DOHH2 (cell line): ENCODE data around the gene P2RX3.

Experiments used
- H3F3A ChIP-seq: fragments of 200-600 bp; sonication (generic), shearing (Covaris generic); 2 replicates; pipeline ENCODE4 v1.6.0; 2016; ENCODE audit warnings: antibody characterized with exemption, mild to moderate bottlenecking; ENCODE audit not compliant: control insufficient read depth, insufficient read depth
- H3K27ac ChIP-seq: fragments of 200-600 bp; sonication (generic); 2 replicates; pipeline ENCODE4 v1.5.1; 2014; ENCODE audit warnings: low read depth, mild to moderate bottlenecking, low read length, moderate library complexity
- H3K27me3 ChIP-seq: fragments of 200-600 bp; sonication (generic); 2 replicates; pipeline ENCODE4 v1.6.1; 2014; ENCODE audit warnings: mild to moderate bottlenecking, low read length, mixed read lengths; ENCODE audit not compliant: control insufficient read depth
- H3K36me3 ChIP-seq: fragments of 200-600 bp; sonication (generic); 2 replicates; pipeline ENCODE4 v1.6.1; 2014; ENCODE audit warnings: mild to moderate bottlenecking, low read length, moderate library complexity, mixed read lengths; ENCODE audit not compliant: control insufficient read depth
- H3K4me1 ChIP-seq: fragments of 200-600 bp; sonication (generic); 2 replicates; pipeline ENCODE4 v1.6.1; 2014; ENCODE audit warnings: mild to moderate bottlenecking, low read length, mixed read lengths; ENCODE audit not compliant: control insufficient read depth
- H3K4me2 ChIP-seq: fragments of 200-600 bp; sonication (generic); 2 replicates; pipeline ENCODE4 v1.6.0; 2014; ENCODE audit warnings: mild to moderate bottlenecking, low read length, moderate library complexity
- H3K4me3 ChIP-seq: fragments of 200-600 bp; sonication (generic); 2 replicates; pipeline ENCODE4 v1.5.1; 2014; ENCODE audit warnings: mild to moderate bottlenecking, low read length, mixed read lengths
- H3K79me2 ChIP-seq: fragments of 200-600 bp; sonication (generic); 2 replicates; pipeline ENCODE4 v1.6.1; 2014; ENCODE audit warnings: mild to moderate bottlenecking, low read length, mixed read lengths; ENCODE audit not compliant: control insufficient read depth
- H3K9me2 ChIP-seq: fragments of 200-600 bp; sonication (generic); replicated peaks from 2 replicates; pipeline ENCODE4 v1.6.1; 2014; ENCODE audit warnings: mild to moderate bottlenecking, low read length, mixed read lengths; ENCODE audit not compliant: control insufficient read depth
- H3K9me3 ChIP-seq: fragments of 200-600 bp; sonication (generic); 2 replicates; pipeline ENCODE4 v1.6.1; 2014; ENCODE audit warnings: antibody characterized with exemption, low read length, mixed read lengths; ENCODE audit not compliant: control insufficient read depth, insufficient read depth
- H4K20me1 ChIP-seq: fragments of 200-600 bp; sonication (generic); 2 replicates; pipeline ENCODE4 v1.6.0; 2014; ENCODE audit warnings: low read depth, mild to moderate bottlenecking, antibody characterized with exemption, low read length, moderate library complexity; ENCODE audit not compliant: control insufficient read depth, insufficient read depth
- EZH2phosphoT487 ChIP-seq: fragments of 200-600 bp; sonication (generic); IDR thresholded peaks from 2 replicates; pipeline ENCODE4 v1.6.1; 2017; ENCODE audit warnings: borderline replicate concordance, mild to moderate bottlenecking, antibody characterized with exemption, low read length, moderate library complexity, mixed read lengths
- TF ChIP-seq, protein P1 (sequence below): fragments of 200-600 bp; sonication (generic); IDR thresholded peaks from one replicate; pipeline ENCODE4 v1.5.1; 2014; ENCODE audit warnings: antibody characterized with exemption, mild to moderate bottlenecking, low read depth, low read length; ENCODE audit not compliant: poor library complexity, severe bottlenecking

The P2RX3 gene

DNA sequence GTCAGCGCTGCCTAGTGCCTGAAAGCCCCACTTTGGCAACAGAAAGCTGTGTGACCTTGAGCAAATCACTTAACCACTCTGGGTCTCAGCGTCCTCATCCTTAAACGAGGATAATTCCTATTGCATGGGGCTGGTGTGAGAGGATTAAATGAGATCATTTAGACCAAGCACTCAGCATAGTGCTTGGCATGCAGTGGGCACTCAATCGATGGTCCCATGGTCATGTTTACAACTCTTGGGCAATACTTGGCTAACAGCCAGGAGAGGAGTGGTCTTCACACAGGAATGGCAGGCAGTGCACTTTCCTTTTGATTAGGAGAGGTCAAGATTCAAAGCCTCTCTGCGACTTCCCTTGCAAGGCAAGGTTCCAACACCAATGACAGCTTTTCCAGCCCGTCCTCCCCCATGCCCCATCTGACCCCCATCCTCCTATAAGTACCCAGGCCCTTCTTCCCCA, 27.5 kb upstream of the P2RX3 start:
- Histone ChIP-seq H3K27ac (no peak overlapping the region), H3K36me3 (no peaks in the 10 kb centered on the region), H3F3A (no peaks in the 10 kb centered on the region)

GRCh38 chr11:57311109-57311936, 26.8 kb upstream of the P2RX3 start:
- Histone ChIP-seq H3K79me2 (no peaks in the 10 kb centered on the region), H3K27ac (no peak overlapping the region), H3F3A (no peaks in the 10 kb centered on the region), H3K4me3 (no peak overlapping the region), H3K9me3 (no peaks in the 10 kb centered on the region), H3K4me1 (peaks cover 15% of the 10 kb centered on the region), H4K20me1 (no peaks in the 10 kb centered on the region), H3K27me3 (no peaks in the 10 kb centered on the region), H3K9me2 (no peaks in the 10 kb centered on the region), H3K36me3 (peaks cover 3% of the 10 kb centered on the region; the same call in 1 of the 2 replicates), H3K4me2 (peak overlapping the region; percentile 25; the same call in 1 of the 2 replicates)
- TF ChIP-seq EZH2phosphoT487 = no peak
- TF ChIP-seq, protein P1, sequence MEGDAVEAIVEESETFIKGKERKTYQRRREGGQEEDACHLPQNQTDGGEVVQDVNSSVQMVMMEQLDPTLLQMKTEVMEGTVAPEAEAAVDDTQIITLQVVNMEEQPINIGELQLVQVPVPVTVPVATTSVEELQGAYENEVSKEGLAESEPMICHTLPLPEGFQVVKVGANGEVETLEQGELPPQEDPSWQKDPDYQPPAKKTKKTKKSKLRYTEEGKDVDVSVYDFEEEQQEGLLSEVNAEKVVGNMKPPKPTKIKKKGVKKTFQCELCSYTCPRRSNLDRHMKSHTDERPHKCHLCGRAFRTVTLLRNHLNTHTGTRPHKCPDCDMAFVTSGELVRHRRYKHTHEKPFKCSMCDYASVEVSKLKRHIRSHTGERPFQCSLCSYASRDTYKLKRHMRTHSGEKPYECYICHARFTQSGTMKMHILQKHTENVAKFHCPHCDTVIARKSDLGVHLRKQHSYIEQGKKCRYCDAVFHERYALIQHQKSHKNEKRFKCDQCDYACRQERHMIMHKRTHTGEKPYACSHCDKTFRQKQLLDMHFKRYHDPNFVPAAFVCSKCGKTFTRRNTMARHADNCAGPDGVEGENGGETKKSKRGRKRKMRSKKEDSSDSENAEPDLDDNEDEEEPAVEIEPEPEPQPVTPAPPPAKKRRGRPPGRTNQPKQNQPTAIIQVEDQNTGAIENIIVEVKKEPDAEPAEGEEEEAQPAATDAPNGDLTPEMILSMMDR = no peak

More for the DNA sequence above, 27.5 kb upstream of the P2RX3 start:
- Histone ChIP-seq H4K20me1 (no peaks in the 10 kb centered on the region), H3K4me3 (no peak overlapping the region), H3K27me3 (no peaks in the 10 kb centered on the region), H3K79me2 (no peaks in the 10 kb centered on the region), H3K4me2 (no peak overlapping the region), H3K9me2 (no peaks in the 10 kb centered on the region), H3K4me1 (peaks cover 12% of the 10 kb centered on the region), H3K9me3 (no peaks in the 10 kb centered on the region)
- TF ChIP-seq EZH2phosphoT487 = no peak
- TF ChIP-seq, protein P1 = no peak

GRCh38 chr11:57312511-57313021, 25.6 kb upstream of the P2RX3 start:
- Histone ChIP-seq H3K9me2 (no peaks in the 10 kb centered on the region), H3K27ac (no peak overlapping the region), H4K20me1 (no peaks in the 10 kb centered on the region), H3K79me2 (no peaks in the 10 kb centered on the region), H3F3A (no peaks in the 10 kb centered on the region), H3K4me2 (no peak overlapping the region), H3K4me3 (no peak overlapping the region), H3K9me3 (no peaks in the 10 kb centered on the region), H3K4me1 (peaks cover 15% of the 10 kb centered on the region), H3K36me3 (peaks cover 11% of the 10 kb centered on the region), H3K27me3 (no peaks in the 10 kb centered on the region)
- TF ChIP-seq, protein P1 = no peak
